ENCODE measurements around the gene ARL6IP4.

Gene ARL6IP4

GRCh38 chr12:122989874-122990419 is 9.5 kb downstream of the ARL6IP4 start:
- TF ChIP-seq, protein P1, sequence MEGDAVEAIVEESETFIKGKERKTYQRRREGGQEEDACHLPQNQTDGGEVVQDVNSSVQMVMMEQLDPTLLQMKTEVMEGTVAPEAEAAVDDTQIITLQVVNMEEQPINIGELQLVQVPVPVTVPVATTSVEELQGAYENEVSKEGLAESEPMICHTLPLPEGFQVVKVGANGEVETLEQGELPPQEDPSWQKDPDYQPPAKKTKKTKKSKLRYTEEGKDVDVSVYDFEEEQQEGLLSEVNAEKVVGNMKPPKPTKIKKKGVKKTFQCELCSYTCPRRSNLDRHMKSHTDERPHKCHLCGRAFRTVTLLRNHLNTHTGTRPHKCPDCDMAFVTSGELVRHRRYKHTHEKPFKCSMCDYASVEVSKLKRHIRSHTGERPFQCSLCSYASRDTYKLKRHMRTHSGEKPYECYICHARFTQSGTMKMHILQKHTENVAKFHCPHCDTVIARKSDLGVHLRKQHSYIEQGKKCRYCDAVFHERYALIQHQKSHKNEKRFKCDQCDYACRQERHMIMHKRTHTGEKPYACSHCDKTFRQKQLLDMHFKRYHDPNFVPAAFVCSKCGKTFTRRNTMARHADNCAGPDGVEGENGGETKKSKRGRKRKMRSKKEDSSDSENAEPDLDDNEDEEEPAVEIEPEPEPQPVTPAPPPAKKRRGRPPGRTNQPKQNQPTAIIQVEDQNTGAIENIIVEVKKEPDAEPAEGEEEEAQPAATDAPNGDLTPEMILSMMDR (IDR thresholded peaks at IDR 0.05; ENCODE audit: insufficient read depth, low read length, poor library complexity, severe bottlenecking), result no peak

GRCh38 chr12:122990561-122990960 is 10.1 kb downstream of the ARL6IP4 start:
- no peak for DNase-seq (ENCODE audit: extremely low read depth, insufficient read length)
- H3K36me3 ChIP-seq (ENCODE audit: control insufficient read depth, insufficient read depth, low read length), result no peaks in the 10 kb centered on the region
- no peak overlapping the region for H3K4me3 ChIP-seq (replicated peaks; ENCODE audit: low read depth, low read length)
- H3K27me3 ChIP-seq (replicated peaks; ENCODE audit: control insufficient read depth, insufficient read depth, low read length), result no peaks in the 10 kb centered on the region; the same call in 1 of the 2 replicates
- TF ChIP-seq, protein P1 (IDR thresholded peaks at IDR 0.05; ENCODE audit: insufficient read depth, low read length, poor library complexity, severe bottlenecking), result no peak

More at GRCh38 chr12:122989874-122990419, 9.5 kb downstream of the ARL6IP4 start:
- no peak for DNase-seq (ENCODE audit: extremely low read depth, insufficient read length)
- Histone ChIP-seq H3K27me3 (replicated peaks; ENCODE audit: control insufficient read depth, insufficient read depth, low read length) (no peaks in the 10 kb centered on the region; the same call in 1 of the 2 replicates), H3K4me3 (replicated peaks; ENCODE audit: low read depth, low read length) (no peak overlapping the region), H3K36me3 (ENCODE audit: control insufficient read depth, insufficient read depth, low read length) (no peaks in the 10 kb centered on the region)

DNA sequence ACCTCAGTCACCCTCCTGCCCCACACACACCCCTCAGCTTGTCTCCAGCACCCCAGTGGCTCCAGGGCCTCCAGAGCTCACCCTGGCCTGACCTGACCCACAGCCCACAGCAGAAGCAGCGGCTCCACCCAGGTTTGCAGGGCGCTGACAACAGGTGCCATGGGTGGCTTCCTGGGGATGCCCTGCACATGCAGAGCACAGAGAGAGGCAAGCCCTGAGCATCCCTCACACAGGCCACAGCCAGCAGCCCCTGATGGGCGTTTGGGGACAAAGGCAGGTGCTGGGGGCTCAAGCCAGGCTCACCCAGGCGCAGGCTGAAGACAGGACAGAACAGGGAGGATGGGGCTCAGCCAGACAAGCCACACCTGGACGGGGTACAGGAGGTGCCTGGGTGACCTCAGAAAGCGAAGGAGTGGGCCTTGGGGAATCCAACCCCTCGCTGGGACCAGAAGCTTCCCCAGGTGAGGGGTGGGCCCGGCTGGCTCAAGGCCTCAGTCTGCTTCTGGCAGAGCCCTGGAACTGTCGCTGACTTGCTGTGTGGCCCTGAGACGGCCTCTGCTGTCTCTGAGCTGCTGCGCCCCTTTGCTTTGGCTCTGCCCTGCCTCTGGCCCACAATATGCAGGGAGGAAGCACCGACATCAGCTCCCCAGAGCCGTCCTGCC is 10.6 kb downstream of the ARL6IP4 start:
- Histone ChIP-seq H3K36me3 (ENCODE audit: control insufficient read depth, insufficient read depth, low read length) (no peaks in the 10 kb centered on the region), H3K4me3 (replicated peaks; ENCODE audit: low read depth, low read length) (no peak overlapping the region), H3K27me3 (replicated peaks; ENCODE audit: control insufficient read depth, insufficient read depth, low read length) (no peaks in the 10 kb centered on the region; the same call in 1 of the 2 replicates)
- TF ChIP-seq, protein P1 (IDR thresholded peaks at IDR 0.05; ENCODE audit: insufficient read depth, low read length, poor library complexity, severe bottlenecking), result no peak
- no peak for DNase-seq (ENCODE audit: extremely low read depth, insufficient read length)

DNA sequence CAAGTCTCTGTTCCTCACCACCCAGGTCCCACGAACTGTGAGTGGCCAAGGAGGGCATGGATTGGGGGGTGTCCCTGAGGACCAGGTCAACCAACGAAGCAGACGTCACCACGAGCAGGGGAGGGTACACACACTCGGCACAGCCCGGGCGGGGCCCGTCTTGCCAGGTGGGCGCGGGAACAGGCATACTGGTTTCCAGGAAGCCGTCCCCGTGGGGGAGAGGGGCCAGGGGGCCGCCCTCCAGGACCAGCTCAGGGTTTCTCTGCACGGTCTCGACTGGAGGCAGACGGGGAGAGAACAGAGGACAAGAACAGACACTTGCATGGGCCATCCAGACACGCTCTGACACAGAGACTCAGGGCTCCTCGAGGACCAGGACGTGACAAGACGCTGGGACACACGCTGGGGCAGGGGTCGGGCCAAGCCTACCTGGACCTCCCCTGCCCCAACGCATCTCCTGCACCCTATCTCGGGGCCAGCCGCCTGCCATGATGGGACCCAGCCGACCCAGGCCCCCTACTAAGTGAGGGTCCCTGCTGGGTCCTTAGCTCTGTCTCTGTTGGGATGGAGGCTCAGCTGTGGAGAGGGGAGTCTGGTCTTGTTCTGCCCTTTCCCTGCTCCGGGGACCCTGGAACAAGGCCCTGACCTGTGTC is 11.3 kb downstream of the ARL6IP4 start:
- no peaks in the 10 kb centered on the region for H3K36me3 ChIP-seq (ENCODE audit: control insufficient read depth, insufficient read depth, low read length)
- TF ChIP-seq, protein P1 (IDR thresholded peaks at IDR 0.05; ENCODE audit: insufficient read depth, low read length, poor library complexity, severe bottlenecking), result no peak
- no peak overlapping the region for H3K4me3 ChIP-seq (replicated peaks; ENCODE audit: low read depth, low read length)
- no peak for DNase-seq (ENCODE audit: extremely low read depth, insufficient read length)
- no peaks in the 10 kb centered on the region; the same call in 1 of the 2 replicates for H3K27me3 ChIP-seq (replicated peaks; ENCODE audit: control insufficient read depth, insufficient read depth, low read length)

GRCh38 chr12:122992386-122992785 is 11.9 kb downstream of the ARL6IP4 start:
- TF ChIP-seq, protein P1 (IDR thresholded peaks at IDR 0.05; ENCODE audit: insufficient read depth, low read length, poor library complexity, severe bottlenecking), result no peak
- Histone ChIP-seq H3K4me3 (replicated peaks; ENCODE audit: low read depth, low read length) (no peak overlapping the region), H3K36me3 (ENCODE audit: control insufficient read depth, insufficient read depth, low read length) (no peaks in the 10 kb centered on the region), H3K27me3 (replicated peaks; ENCODE audit: control insufficient read depth, insufficient read depth, low read length) (no peaks in the 10 kb centered on the region; the same call in 1 of the 2 replicates)
- no peak for DNase-seq (ENCODE audit: extremely low read depth, insufficient read length)

Data from GM06990 (cell line).